ENCODE measurements around the gene SORCS2. TPM values are rescaled to one million over a fixed set of nuclear protein-coding genes. Genes with fewer than 3 reads are reported as not detected.
A peak's percentile ranks its signal among the peaks of the same experiment; 100 is the strongest.

Gene SORCS2
- total and polyA plus RNA-seq, 2 of the 13 experiments (the other 11 are each of a cell fraction or from before 2014, with no cell fraction given), result 0.82 to 1.0 TPM

DNA sequence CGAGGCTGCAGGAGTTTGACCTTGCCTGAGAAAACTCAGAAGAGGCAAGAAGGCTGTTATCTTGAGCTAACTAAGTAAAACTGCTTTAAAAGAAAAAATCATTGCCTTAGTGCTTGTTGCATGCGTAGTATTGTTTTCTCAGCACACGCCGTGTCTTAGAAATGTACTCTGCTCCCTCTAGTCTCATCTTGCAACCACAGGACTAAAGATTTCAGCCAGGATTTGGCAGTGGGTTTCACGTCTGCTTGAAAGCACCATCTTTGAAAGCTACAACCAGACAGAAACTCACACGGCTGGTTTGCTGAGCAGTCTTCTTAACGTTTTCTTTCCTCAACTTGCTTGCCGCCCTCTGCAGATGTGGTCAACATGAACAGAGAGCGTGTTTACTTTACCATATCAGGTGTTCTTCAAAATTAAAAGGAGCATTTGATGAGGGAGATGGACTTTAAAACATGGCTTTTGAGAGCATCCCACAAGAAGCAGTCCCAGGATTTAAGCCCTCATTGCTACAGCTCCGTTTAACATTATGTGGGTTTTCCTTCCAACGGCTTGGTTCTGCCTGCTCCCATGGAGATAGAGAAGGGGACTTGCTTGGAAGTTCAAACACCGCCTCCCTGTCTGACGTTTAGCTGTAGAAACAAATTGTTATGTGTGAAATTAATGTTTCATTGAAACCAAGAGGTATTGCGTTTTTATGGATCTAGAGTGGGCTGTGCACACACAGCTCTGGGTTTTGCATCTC lies 3.4 kb downstream of the SORCS2 start (continued):
- no peak for TF ChIP-seq GZF1 (CRISPR knock-in tag; IDR thresholded peaks at IDR 0.05)
- no peak for TF ChIP-seq PAX8 (CRISPR knock-in tag; IDR thresholded peaks at IDR 0.05; ENCODE audit: borderline replicate concordance)

DNA sequence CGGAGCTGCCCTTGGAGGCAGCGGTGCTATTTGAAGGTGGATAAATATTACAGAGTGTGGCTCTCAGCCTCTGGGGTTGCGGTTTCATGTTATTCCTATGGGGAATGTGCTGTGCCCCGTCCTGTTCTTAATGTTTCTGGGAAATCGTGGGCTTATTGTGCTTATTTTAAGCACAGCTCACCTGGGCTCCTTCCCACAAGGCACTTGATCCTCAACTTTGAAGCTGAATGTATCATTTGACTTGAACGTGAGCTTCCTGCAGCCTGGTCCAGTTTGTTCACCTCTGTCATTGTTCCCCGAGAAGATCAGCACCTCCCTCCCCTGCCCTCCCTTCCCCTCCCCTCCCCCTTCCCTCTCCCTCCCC lies 3.9 kb downstream of the SORCS2 start:
- no peak for FAIRE-seq
- Histone ChIP-seq H3K36me3 (replicated peaks in 1 of 2; ENCODE audit: control insufficient read depth in 1 of 2, insufficient read depth in 2 of 2, low read length in 2 of 2) (no peaks in the 10 kb centered on the region), H3K9me3 (ENCODE audit: low read length) (no peaks in the 10 kb centered on the region), H3K27ac (ENCODE audit: extremely low read length, insufficient read depth, low read length) (no peak overlapping the region), H3K4me1 (ENCODE audit: insufficient read depth, low read length) (no peaks in the 10 kb centered on the region), H2AFZ (ENCODE audit: low read length) (no peak overlapping the region), H3K27me3 (ENCODE audit: control insufficient read depth in 1 of 2, insufficient read depth in 2 of 2, low read length in 2 of 2) (peaks cover 7 to 86% of the 10 kb centered on the region in 2 experiments; a peak in 4 of 5 replicates), H3K4me3 (replicated peaks in 1 of 3; ENCODE audit: insufficient read depth in 1 of 3, low read depth in 2 of 3, low read length in 3 of 3) (no peak overlapping the region), H3K79me2 (ENCODE audit: insufficient read depth, low read length) (no peaks in the 10 kb centered on the region), H3K4me2 (ENCODE audit: low read depth, low read length) (no peak overlapping the region), H3K9ac (ENCODE audit: insufficient read depth, low read depth, low read length) (no peak overlapping the region), H4K20me1 (ENCODE audit: insufficient read depth, low read length) (0 out of 2 replicates have a peak, but pooled peaks cover 2% of the 10 kb centered on the region)
- in situ Hi-C loops (cut with HindIII; ENCODE audit: extremely low pct_ligation_motif_present, low pct_unique_long_range_greater_than_20kb), result loop anchor here (10.0 kb wide), 1 partner anchor 529 kb away; no protein-coding TSS in a partner anchor
- DNase-seq (ENCODE audit: low spot score), result no peak
- WGBS (ENCODE audit: low lambda C conversion rate), result 8% methylated on average over 4 of the region's 7 CpGs
- ATAC-seq, result no peak
- TF ChIP-seq HNRNPK (IDR thresholded peaks at IDR 0.05; ENCODE audit: low read depth, low read length, poor library complexity, severe bottlenecking) (peak; percentile 23), YEATS4 (CRISPR knock-in tag; IDR thresholded peaks at IDR 0.05; ENCODE audit: borderline replicate concordance) (no peak)
- TF ChIP-seq, protein P1, sequence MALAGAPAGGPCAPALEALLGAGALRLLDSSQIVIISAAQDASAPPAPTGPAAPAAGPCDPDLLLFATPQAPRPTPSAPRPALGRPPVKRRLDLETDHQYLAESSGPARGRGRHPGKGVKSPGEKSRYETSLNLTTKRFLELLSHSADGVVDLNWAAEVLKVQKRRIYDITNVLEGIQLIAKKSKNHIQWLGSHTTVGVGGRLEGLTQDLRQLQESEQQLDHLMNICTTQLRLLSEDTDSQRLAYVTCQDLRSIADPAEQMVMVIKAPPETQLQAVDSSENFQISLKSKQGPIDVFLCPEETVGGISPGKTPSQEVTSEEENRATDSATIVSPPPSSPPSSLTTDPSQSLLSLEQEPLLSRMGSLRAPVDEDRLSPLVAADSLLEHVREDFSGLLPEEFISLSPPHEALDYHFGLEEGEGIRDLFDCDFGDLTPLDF (CRISPR knock-in tag; IDR thresholded peaks at IDR 0.05), result no peak
- intact Hi-C loops (cut with micrococcal nuclease; ENCODE audit: unreplicated experiment), result loop anchor here (10.0 kb wide), 1 partner anchor 139 kb away; no protein-coding TSS in a partner anchor
- POLR2A ChIA-PET, result no interaction called here
- CTCF ChIA-PET (ENCODE audit: low intra/inter-chr PET ratio, low total read pairs), result no interaction called here
- no TSS peak for BruUV-seq (replicated peaks)
